HG02884 (cell line): ENCODE results near the gene PDE4D.

Experiments
- ATAC-seq: cut with Tn5 transposase; IDR thresholded peaks from one replicate; pipeline ENCODE4 v1.9.1; 2021; ENCODE audit warnings: mild to moderate bottlenecking, moderate library complexity; ENCODE audit not compliant: unreplicated experiment

Gene PDE4D

GRCh38 chr5:58929726-58930125, 963.8 kb downstream of the PDE4D start:
- ATAC-seq = no peak

GRCh38 chr5:58927938-58928337, 965.6 kb downstream of the PDE4D start:
- no peak for ATAC-seq

GRCh38 chr5:58927181-58927580, 966.3 kb downstream of the PDE4D start:
- ATAC-seq = no peak

GRCh38 chr5:58926541-58926935, 967.0 kb downstream of the PDE4D start:
- ATAC-seq = no peak

GRCh38 chr5:58925627-58926540, 967.6 kb downstream of the PDE4D start:
- ATAC-seq = no peak

GRCh38 chr5:58924306-58924705, 969.2 kb downstream of the PDE4D start:
- ATAC-seq = no peak

GRCh38 chr5:58923355-58923754, 970.2 kb downstream of the PDE4D start:
- no peak for ATAC-seq

- no peak for ATAC-seq
Measured at GRCh38 chr5:58922461-58923171, 970.9 kb downstream of the PDE4D start.

GRCh38 chr5:58921159-58921558, 972.4 kb downstream of the PDE4D start:
- ATAC-seq = no peak

- ATAC-seq = no peak
Measured at GRCh38 chr5:58919833-58920232, 973.7 kb downstream of the PDE4D start.
